GM21360 (cell line): ENCODE measurements around the gene CLHC1.
"Not testable (repeated sequence)": the region's sequence is repeated elsewhere in the genome, so short reads cannot be mapped to it uniquely, and the experiment has no call there.

Experiments used
- ATAC-seq: cut with Tn5 transposase; IDR thresholded peaks from one replicate; pipeline ENCODE4 v1.9.1; 2021; ENCODE audit warnings: mild to moderate bottlenecking, moderate library complexity; ENCODE audit not compliant: unreplicated experiment

The CLHC1 gene

GRCh38 chr2:55232084-55232862 lies at the start of gene CLHC1, which contains the start of gene RPS27A:
Gene CLHC1 (minus strand): TSS chr2:55232293. CDS start chr2:55222411, 9,882 bp downstream.
Gene RPS27A (plus strand): TSS chr2:55232688. CDS start chr2:55232825, 137 bp downstream.
- ATAC-seq: peak; percentile 83

DNA sequence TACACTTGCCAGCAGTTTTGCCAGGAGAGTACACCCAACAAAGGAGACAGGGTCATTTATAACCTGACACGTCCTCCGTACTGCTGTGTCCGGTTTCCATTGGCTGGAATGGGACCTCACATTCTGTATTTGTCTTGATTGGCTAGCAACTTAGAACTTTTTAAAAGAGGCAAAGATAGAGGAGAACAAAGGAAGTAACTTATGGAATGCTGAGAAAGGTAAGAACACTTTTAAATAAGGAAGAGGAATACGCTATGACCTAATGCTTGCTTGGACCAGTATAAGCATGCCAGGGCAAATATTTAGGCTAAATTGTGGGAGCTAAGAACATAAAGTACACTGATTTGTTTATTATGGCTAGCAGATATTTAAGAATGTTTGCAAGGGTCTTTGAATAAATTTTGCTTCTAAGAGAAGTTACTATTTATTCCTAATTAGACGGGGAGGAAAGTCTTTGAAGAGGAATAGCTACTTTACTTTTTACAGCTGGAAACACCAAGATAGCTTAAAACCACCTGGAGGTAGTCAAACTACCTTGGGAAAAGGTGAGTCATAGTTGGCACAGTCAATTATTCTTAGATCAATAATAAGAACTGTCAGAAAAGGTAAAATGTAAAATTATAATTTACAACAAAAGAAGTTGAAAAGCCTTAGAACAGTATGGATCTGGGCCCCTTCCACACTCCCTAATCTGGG lies 48.9 kb upstream of the CLHC1 start:
- not testable (repeated sequence) for ATAC-seq

DNA sequence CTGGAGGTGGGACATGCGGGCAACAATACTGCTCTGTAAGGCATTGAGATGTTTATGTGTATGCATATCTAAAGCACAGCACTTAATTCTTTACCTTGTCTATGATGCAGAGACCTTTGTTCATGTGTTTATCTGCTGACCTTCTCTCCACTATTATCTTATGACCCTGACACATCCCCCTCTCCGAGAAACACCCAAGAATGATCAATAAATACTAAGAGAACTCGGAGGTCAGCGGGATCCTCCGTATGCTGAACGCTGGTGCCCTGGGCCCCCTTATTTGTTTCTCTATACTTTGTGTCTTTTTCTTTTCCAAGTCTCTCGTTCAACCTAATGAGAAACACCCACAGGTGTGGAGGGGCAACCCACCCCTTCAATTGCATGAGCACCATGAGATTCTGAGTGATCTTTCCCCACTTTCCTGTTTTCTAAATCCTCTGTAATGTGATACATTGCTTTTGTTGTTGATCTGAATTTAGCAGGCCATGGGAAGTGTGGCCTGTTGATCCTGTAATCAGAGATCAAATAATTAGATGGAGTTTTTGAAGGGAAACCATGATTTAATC lies 47.8 kb upstream of the CLHC1 start:
- ATAC-seq: not testable (repeated sequence)

- not testable (repeated sequence) for ATAC-seq
Observed at GRCh38 chr2:55279214-55279835, 47.2 kb upstream of the CLHC1 start.

DNA sequence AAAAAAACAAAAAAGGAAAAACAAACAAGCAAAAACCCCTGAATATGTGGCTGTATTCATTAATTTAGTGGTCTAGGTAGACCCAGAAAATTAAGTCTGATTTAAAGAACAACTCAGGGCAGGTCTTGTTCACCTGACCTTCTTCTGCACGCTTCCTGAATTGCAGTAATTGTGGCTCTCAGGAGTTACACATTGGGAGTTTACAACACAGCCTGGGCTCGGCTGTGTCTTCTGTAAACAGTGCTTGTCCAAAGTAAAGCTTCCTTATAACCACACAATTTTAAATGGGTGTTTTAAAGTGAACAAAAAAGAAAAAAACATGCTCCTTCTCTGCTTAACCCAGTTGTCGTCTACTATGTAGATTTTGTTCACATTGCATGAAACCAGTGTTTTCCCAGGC lies 45.2 kb upstream of the CLHC1 start:
- no peak for ATAC-seq

- ATAC-seq: not testable (repeated sequence)
Observed at GRCh38 chr2:55274346-55274745, 42.3 kb upstream of the CLHC1 start.

- ATAC-seq: no peak
Observed at GRCh38 chr2:55269645-55269990, 37.5 kb upstream of the CLHC1 start.

- ATAC-seq: peak; percentile 93
Observed at GRCh38 chr2:55268907-55269644, 37.0 kb upstream of the CLHC1 start, which contains the start of gene MTIF2. Gene MTIF2 (minus strand): TSS chr2:55269231. CDS start chr2:55263858, 5,373 bp downstream.

DNA sequence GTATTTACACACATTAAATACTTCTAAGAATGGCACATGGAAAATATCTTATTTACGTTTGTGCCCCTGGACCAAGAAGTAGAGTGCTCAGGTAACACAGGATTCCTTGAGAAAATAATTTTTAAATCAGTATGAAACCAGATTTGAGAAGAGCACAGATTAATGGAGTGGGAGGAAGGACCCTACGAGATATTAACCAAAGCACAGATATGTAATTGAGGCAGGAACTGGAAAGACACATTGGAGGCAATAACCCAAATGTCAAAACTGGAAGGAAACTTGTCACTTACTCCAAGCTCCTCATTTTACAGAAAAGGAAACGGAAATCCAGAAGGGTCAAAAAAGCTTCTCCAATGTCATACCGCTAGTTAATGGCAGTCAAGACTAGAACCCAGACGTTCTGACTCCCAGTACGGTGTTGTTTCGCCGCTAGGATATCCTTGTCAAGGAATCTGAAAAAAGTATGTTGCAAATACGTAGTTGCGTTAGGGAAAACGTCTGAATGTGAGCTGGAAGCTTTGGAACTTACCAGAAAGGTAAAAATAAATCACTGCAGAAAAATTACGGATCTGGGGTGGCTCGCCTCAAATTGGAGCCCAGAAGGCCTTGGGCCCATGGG lies 36.3 kb upstream of the CLHC1 start:
- ATAC-seq: no peak

DNA sequence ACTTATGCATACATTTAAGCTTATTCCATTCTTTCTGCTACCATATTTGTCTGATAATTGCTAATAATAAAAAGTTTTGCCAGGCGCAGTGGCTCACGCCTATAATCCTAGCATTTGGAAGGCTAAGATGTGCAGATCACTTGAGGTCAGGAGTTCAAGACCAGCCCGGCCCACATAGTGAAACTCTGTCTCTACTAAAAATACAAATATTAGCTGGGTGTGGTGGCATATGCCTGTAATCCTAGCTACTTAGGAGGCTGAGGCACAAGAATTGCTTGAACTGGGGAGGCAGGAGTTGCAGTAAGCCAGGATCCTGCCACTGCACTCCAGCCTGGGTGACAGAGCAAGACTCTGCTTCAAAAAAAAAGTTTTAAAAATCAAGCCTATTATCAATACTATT lies 27.5 kb upstream of the CLHC1 start:
- ATAC-seq: not testable (repeated sequence)

DNA sequence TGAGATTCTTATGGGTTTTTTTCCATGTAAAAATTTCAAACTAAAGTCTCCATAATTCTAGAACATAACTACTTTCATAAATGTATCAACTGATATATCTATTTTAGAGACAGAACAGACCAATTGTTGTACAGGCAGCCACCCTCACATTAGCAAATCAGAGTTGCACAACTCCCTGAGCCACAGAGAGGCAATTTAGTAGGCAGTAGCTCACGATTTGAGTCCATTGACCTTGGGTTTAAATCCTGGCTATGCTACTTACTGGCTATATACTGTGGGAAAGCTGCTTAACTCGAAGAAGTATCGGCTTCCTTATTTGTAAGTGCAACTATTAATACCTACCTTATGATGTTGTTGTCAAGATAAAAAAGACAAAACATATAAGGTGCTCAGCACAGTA lies 20.7 kb upstream of the CLHC1 start:
- ATAC-seq: no peak

DNA sequence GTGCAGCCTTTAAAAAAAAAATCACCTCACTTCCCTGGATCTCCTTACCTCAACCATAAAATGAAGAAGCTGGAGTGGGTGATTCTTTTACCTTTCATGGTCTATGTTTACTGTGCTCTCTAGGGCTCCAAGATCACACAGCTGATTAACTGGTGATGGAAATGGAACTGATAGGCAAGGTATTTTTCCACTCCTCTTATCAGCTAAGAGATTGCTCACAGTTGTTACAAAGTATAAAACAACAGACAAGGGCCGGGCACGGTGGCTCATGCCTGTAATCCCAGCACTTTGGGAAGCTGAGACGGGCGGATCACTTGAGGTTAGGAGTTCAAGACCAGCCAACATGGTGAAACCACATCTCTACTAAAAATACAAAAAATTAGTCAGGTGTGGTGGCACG lies 14.9 kb upstream of the CLHC1 start:
- ATAC-seq: no peak

- ATAC-seq: no peak
Observed at GRCh38 chr2:55245411-55245810, 13.3 kb upstream of the CLHC1 start.

DNA sequence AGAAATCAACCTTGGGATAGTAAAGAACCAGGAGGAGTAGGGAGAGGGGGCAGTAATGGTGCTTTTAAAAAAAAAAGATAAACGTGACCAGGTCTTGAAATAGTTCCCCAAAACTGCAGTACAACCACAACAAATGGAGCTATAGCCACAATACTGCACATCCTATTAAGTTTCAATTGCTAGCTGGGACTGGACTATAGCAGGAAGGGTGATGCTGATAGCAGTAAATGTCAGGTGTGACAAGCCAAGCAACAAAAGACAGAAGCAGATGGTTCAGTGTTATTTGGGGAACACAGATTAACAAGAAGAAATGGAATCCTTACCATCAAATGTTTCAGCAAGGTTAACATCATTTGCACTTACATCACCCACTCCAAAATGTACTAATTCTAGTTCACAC lies 10.5 kb upstream of the CLHC1 start:
- ATAC-seq: no peak

GRCh38 chr2:55241582-55241981 lies 9.5 kb upstream of the CLHC1 start:
- ATAC-seq: not testable (repeated sequence)

DNA sequence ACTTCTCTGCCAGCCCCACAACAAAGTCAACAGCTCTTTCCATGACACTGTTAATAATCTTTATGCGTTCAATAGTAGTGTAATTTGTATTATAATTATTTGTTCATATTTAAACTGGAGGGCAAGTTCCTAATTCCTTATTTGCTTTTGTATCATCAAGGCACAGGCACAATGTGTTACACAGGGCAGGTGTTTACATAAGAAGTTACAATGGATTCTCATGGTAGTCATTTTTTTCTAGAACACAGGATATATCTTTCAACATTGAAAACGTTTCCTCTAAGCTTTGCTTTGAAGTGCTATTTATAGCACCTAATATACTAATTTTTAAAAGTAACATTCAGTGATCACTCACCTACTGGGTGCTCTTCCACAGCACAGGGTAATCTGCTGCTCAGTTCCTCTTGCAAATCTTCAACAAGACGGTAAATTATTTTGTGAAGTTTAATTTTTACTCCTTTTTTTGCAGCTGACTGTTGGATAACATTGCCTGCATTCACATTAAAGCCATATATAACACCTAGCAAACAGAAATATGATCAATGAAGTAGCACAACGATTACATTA lies 7.6 kb upstream of the CLHC1 start:
- ATAC-seq: no peak

DNA sequence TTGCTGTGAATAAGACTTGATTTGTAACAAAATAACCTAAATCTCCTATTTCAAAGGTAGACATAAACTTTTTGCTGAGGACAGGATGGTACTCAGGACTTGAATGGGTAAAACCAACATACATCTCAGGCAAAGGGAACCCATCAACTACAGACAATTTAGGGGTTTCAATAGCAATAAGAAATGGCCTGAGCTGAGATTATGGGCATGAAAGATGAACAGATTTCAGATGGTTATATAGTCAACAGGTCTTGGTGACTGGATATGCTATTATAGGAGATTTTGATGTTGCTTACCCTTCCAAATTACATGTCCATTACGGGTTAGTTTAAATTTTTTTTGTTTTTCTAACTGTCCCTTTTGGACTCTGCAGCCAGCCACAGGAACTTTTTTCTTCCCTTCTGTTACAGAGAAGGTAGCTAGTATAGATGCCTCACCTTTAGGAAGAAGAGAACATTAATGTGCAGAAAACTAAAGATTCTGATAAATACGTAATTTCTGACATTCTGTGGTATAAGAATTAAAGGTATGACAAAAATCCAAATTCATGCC lies 5.0 kb upstream of the CLHC1 start:
- ATAC-seq: no peak

- no peak for ATAC-seq
Observed at GRCh38 chr2:55235724-55236538, 3.8 kb upstream of the CLHC1 start.

DNA sequence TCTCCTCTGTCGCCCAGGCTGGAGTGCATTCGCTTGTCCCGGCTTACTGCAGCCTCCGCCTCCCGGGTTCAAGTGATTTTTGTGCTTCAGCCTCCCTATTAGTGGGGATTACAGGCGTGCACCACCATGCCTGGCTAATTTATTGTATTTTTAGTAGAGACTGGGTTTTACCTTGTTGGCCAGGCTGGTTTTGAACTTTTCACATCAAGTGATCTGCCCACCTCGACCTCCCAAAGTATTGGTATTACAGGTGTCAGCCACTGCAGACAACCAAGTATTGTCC lies 1.5 kb upstream of the CLHC1 start:
- no peak for ATAC-seq
